Upper lobe of left lung (tissue), 4 donors: ENCODE results near the gene OR2A12.

ENCODE experiments used
- EP300 ChIP-seq, 4 donors: sonication (generic); formaldehyde crosslinking; IDR thresholded peaks; one replicate each; pipeline ENCODE4 v1.5.1; 2017; ENCODE audit warnings: antibody characterized with exemption in 4 of 4, control low read depth in 2 of 4
- POLR2A ChIP-seq, 4 donors: fragments of 450-650 bp; IDR thresholded peaks; one replicate each; pipeline ENCODE4 v1.5.1; 2016 to 2017; ENCODE audit warnings: antibody characterized with exemption in 4 of 4, mild to moderate bottlenecking in 2 of 4
- POLR2AphosphoS5 ChIP-seq, 2 donors: sonication (generic); formaldehyde crosslinking; IDR thresholded peaks; one replicate each; pipeline ENCODE4 v1.5.1; 2017; ENCODE audit warnings: antibody characterized with exemption in 2 of 2
- TF ChIP-seq, protein P1 (sequence below), 6 experiments: fragments of 450-650 bp in 4 of 6; fragments of 200-600 bp in 2 of 6; sonication (generic) in 2 of 6; IDR thresholded peaks; one replicate each; pipeline ENCODE4 v1.5.1; 2016 to 2019; ENCODE audit warnings: antibody characterized with exemption in 6 of 6

DNA sequence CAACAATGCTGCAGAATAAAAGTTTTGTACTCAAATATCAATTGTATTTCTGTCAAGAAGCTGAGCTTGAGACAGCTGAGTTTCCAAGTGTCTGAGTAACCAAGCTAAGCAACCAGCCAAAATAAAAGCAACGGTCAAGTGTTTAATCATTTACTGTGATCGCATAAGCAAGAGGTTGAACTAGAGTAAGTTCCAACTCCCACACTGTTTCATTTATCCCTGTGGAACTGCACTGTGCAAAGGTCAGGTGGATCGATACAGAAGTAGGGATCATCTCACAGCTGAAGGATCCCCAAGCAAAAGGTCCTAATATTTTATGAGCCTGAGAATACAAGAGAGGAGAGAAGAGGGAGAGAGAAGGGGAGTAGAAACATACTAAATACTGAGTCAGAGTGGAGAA lies 58.3 kb downstream of the OR2A12 start:
- TF ChIP-seq, protein P1, sequence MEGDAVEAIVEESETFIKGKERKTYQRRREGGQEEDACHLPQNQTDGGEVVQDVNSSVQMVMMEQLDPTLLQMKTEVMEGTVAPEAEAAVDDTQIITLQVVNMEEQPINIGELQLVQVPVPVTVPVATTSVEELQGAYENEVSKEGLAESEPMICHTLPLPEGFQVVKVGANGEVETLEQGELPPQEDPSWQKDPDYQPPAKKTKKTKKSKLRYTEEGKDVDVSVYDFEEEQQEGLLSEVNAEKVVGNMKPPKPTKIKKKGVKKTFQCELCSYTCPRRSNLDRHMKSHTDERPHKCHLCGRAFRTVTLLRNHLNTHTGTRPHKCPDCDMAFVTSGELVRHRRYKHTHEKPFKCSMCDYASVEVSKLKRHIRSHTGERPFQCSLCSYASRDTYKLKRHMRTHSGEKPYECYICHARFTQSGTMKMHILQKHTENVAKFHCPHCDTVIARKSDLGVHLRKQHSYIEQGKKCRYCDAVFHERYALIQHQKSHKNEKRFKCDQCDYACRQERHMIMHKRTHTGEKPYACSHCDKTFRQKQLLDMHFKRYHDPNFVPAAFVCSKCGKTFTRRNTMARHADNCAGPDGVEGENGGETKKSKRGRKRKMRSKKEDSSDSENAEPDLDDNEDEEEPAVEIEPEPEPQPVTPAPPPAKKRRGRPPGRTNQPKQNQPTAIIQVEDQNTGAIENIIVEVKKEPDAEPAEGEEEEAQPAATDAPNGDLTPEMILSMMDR (IDR thresholded peaks at IDR 0.05), result no peak
- TF ChIP-seq POLR2A (IDR thresholded peaks at IDR 0.05) (no peak), POLR2AphosphoS5 (IDR thresholded peaks at IDR 0.05) (no peak), EP300 (IDR thresholded peaks at IDR 0.05) (no peak)
